Endodermal cell (in vitro differentiated cells): ENCODE data around the gene MYL9. TPM values are rescaled to one million over a fixed set of nuclear protein-coding genes. Genes with fewer than 3 reads are reported as not detected.
A peak's percentile ranks its signal among the peaks of the same experiment; 100 is the strongest.

Experiments
- DNase-seq: peaks from one replicate; pipeline ENCODE4 v3.0.0-alpha.2; 2017
- H3K27ac ChIP-seq: 2 replicates; pipeline ENCODE4 v1.5.1; 2013; ENCODE audit warnings: mild to moderate bottlenecking, low read depth, low read length, moderate library complexity
- H3K27me3 ChIP-seq: 2 replicates; pipeline ENCODE4 v1.6.1; 2013; ENCODE audit warnings: mild to moderate bottlenecking, low read length, moderate library complexity; ENCODE audit not compliant: insufficient read depth, control insufficient read depth, poor library complexity, severe bottlenecking
- H3K36me3 ChIP-seq: 2 replicates; pipeline ENCODE4 v1.7.0; 2013; ENCODE audit warnings: mild to moderate bottlenecking, low read length, moderate library complexity; ENCODE audit not compliant: control insufficient read depth, insufficient read depth
- H3K4me1 ChIP-seq: one replicate; pipeline ENCODE4 v1.7.0; 2013; ENCODE audit warnings: low read length; ENCODE audit not compliant: control insufficient read depth, insufficient read depth
- H3K4me3 ChIP-seq: 2 replicates; pipeline ENCODE4 v1.5.1; 2013; ENCODE audit warnings: mild to moderate bottlenecking, low read length, moderate library complexity
- H3K9ac ChIP-seq: 2 replicates; pipeline ENCODE4 v1.6.1; 2013; ENCODE audit warnings: mild to moderate bottlenecking, low read length, moderate library complexity; ENCODE audit not compliant: poor library complexity, severe bottlenecking; ENCODE audit errors: extremely low read depth
- H3K9me3 ChIP-seq: 2 replicates; pipeline ENCODE4 v1.6.1; 2013; ENCODE audit warnings: mild to moderate bottlenecking, low read length, moderate library complexity; ENCODE audit not compliant: control insufficient read depth
- H3K27ac Mint-ChIP-seq: 2 replicates; pipeline ENCODE4 v1.8.0; 2020; ENCODE audit warnings: mixed read lengths
- H3K27me3 Mint-ChIP-seq: 2 replicates; pipeline ENCODE4 v1.8.0; 2021; ENCODE audit warnings: mild to moderate bottlenecking, mixed read lengths; ENCODE audit not compliant: insufficient read depth
- H3K36me3 Mint-ChIP-seq: 2 replicates; pipeline ENCODE4 v1.8.0; 2020; ENCODE audit warnings: low read depth, mixed read lengths
- H3K4me1 Mint-ChIP-seq: 2 replicates; pipeline ENCODE4 v1.8.0; 2020; ENCODE audit warnings: mixed read lengths
- H3K4me3 Mint-ChIP-seq: 2 replicates; pipeline ENCODE4 v1.8.0; 2020; ENCODE audit warnings: mild to moderate bottlenecking, moderate library complexity, mixed read lengths
- H3K9me3 Mint-ChIP-seq: 2 replicates; pipeline ENCODE4 v1.8.0; 2020; ENCODE audit warnings: mild to moderate bottlenecking, mixed read lengths
- WGBS, 2 experiments: methylation state at CpG; one replicate each; pipeline versions ENCODE4 v1.1.5 to v1.1.7; 2013; ENCODE audit warnings: missing lambda C conversion rate in 2 of 2, mixed read lengths in 1 of 2; ENCODE audit not compliant: insufficient coverage in 1 of 2, insufficient read length in 1 of 2; 5-methylcytosine and 5-hydroxymethylcytosine counted together
- total RNA-seq, 2 donors: library from RNA; stranded (reverse); fragmentation: NEBNext Ultra II Directional in 1 of 2; extraction: Animal tissue kit (Norgen Biotek cat#: 25700) in 1 of 2; gene quantifications; 2 replicates in 1 of 2; 3 replicates in 1 of 2; pipeline ENCODE4 v1.2.1, GENCODE V29; 2021
- TF ChIP-seq, protein P1 (sequence below): fragments of 200-600 bp; sonication (generic); conservative IDR thresholded peaks from 2 replicates; pipeline ENCODE4 v1.5.0; 2021; ENCODE audit warnings: antibody characterized with exemption, mild to moderate bottlenecking

MYL9 gene
- total RNA-seq, 2 donors from 2014 or later: 264 to 284 TPM

DNA sequence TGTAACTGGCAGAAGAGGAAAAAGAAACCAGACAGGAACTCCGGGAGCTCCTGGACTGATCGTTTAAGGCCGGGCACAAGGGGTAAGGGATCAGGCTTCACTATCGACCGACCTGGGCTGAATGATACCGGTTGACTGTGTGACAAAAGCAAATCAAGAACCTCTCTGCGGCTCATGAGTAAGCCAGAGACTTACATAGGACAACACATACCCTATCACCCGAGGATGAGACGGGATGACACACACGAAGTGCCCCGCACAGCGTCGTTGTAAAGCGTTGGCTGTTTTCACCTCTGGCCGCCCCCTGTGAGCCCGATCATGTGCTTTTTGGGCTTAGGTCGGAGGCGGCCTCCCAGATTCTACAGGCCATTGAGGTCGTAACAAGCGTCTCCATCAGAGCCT is 31.4 kb downstream of the MYL9 start:
- no peaks in the 10 kb centered on the region for H3K9me3 Mint-ChIP-seq
- H3K27ac Mint-ChIP-seq: peak overlapping the region; percentile 97
- Histone ChIP-seq H3K9me3 (no peaks in the 10 kb centered on the region), H3K4me3 (peak overlapping the region; percentile 78), H3K9ac (peak overlapping the region; percentile 67), H3K27me3 (no peaks in the 10 kb centered on the region), H3K4me1 (peaks cover 8% of the 10 kb centered on the region), H3K27ac (peak overlapping the region; percentile 34), H3K36me3 (peaks cover under 1% of the 10 kb centered on the region)
- TF ChIP-seq, protein P1, sequence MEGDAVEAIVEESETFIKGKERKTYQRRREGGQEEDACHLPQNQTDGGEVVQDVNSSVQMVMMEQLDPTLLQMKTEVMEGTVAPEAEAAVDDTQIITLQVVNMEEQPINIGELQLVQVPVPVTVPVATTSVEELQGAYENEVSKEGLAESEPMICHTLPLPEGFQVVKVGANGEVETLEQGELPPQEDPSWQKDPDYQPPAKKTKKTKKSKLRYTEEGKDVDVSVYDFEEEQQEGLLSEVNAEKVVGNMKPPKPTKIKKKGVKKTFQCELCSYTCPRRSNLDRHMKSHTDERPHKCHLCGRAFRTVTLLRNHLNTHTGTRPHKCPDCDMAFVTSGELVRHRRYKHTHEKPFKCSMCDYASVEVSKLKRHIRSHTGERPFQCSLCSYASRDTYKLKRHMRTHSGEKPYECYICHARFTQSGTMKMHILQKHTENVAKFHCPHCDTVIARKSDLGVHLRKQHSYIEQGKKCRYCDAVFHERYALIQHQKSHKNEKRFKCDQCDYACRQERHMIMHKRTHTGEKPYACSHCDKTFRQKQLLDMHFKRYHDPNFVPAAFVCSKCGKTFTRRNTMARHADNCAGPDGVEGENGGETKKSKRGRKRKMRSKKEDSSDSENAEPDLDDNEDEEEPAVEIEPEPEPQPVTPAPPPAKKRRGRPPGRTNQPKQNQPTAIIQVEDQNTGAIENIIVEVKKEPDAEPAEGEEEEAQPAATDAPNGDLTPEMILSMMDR: no peak
- peak overlapping the region; percentile 82 for H3K4me3 Mint-ChIP-seq
- peaks cover 34% of the 10 kb centered on the region for H3K4me1 Mint-ChIP-seq
- no peak for DNase-seq
- 8 to 10% methylated on average over 18 to 20 of the region's 20 CpGs for WGBS, 2 experiments
- H3K36me3 Mint-ChIP-seq: no peaks in the 10 kb centered on the region
- no peaks in the 10 kb centered on the region for H3K27me3 Mint-ChIP-seq

DNA sequence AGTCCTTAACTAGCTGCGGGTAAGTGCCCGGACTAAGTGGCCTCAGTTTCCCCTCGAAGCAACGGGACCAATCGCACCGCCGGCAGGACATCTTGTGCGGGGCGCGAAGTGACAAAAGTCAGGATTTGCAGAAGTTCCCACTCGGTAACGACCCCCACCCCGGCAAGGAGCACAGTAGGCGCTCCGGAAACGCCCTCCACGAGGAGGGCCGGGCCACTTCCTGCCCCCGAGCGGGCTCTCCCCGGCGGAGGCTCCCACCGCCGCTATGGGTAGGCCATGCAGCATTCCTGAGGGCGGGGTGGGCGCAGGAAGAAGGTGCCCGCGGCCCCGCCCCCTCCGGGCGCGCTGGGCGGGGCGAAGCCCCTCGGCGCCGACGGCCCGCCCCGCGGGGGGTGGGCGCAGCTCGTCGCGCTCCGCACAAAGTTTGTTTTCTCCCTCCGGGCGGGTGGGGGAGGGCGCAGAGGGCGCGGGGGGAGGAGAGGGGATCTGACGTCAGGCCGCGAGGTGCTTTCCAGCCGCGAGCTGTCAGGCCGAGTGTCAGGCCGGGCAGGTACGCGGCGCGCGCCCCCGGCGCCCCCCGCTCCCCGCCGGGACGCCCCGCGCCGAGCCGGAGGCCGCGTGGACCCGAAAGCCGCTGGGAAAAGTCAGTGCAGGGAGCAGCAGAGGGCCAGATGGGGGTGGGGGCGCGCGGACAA is 31.9 kb downstream of the MYL9 start, which contains the start of gene TGIF2:
Gene TGIF2, plus strand, starts transcription at position 495 of the 695 bp plus-strand sequence. CDS start 5,178 bp downstream, outside the sequence.
- TF ChIP-seq, protein P1: no peak
- Mint-ChIP-seq H3K4me1 (peaks cover 34% of the 10 kb centered on the region), H3K36me3 (no peaks in the 10 kb centered on the region), H3K27ac (peak within 1 kb of the TSS; percentile 97), H3K27me3 (no peaks in the 10 kb centered on the region), H3K4me3 (peak within 1 kb of the TSS; percentile 82), H3K9me3 (no peaks in the 10 kb centered on the region)
- peak; percentile 98 for DNase-seq
- H3K36me3 ChIP-seq: peaks cover 5% of the 10 kb centered on the region
- no peaks in the 10 kb centered on the region for H3K27me3 ChIP-seq
- no peaks in the 10 kb centered on the region for H3K9me3 ChIP-seq
- H3K9ac ChIP-seq: peak within 1 kb of the TSS; percentile 86
- H3K27ac ChIP-seq: peak within 1 kb of the TSS; percentile 86
- H3K4me3 ChIP-seq: peak within 1 kb of the TSS; percentile 90
- WGBS, 2 experiments: 0 to 2% methylated on average over 19 to 72 of the region's 80 CpGs
- peaks cover 8% of the 10 kb centered on the region for H3K4me1 ChIP-seq

DNA sequence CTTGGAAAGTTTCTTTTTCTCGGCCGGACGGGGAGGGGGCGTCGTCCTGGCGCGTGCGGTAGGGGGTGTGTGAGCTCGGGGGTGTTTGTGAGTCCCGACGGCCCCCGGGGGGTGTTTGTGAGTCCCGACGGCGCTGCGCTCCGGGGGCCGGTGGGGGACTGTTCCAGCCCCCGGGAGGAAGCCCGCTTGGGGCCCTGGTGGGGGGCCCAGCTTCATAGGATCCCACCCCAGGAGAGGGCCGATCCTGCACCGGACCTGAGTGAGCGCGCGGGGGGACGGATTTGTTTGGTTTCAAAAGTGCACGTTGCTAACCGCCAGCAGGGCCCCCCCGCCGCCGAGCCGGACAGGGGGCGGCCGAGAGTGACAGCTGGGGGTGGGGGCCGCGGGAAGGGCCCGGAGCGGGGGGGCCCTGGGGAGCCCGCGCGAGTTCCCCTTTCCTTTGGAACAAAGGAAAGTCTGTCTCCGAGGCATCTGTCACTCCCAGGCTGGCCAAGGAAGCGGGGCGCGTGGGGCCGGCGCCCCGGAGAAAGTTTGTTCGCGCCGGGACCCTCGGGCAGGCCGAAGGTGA is 32.6 kb downstream of the MYL9 start:
- Histone ChIP-seq H3K4me3 (peak overlapping the region; percentile 90), H3K9me3 (no peaks in the 10 kb centered on the region), H3K27ac (peak overlapping the region; percentile 86), H3K36me3 (peaks cover 10% of the 10 kb centered on the region), H3K4me1 (peaks cover 8% of the 10 kb centered on the region), H3K27me3 (no peaks in the 10 kb centered on the region), H3K9ac (peak overlapping the region; percentile 86)
- WGBS, 2 experiments: 0% methylated on average over 4 to 52 of the region's 53 CpGs
- TF ChIP-seq, protein P1: peak; percentile 10
- no peak overlapping the region for H3K27ac Mint-ChIP-seq
- no peaks in the 10 kb centered on the region for H3K9me3 Mint-ChIP-seq
- H3K27me3 Mint-ChIP-seq: no peaks in the 10 kb centered on the region
- peaks cover 4% of the 10 kb centered on the region for H3K36me3 Mint-ChIP-seq
- peak overlapping the region; percentile 82 for H3K4me3 Mint-ChIP-seq
- DNase-seq: no peak
- H3K4me1 Mint-ChIP-seq: peaks cover 34% of the 10 kb centered on the region
